COR-L47 (cell line): Measurements from ENCODE around the gene TMEM175.
"Not testable (repeated sequence)": the region's sequence is repeated elsewhere in the genome, so short reads cannot be mapped to it uniquely, and the experiment has no call there.

Experiments
- DNase-seq: peaks from one replicate; lab custom pipeline; 2025; lab: John Stamatoyannopoulos, UW

The TMEM175 gene

GRCh38 chr4:989722-990471, 57.6 kb downstream of the TMEM175 start:
- DNase-seq: no peak

GRCh38 chr4:990746-991367, 58.6 kb downstream of the TMEM175 start:
- no peak for DNase-seq

- no peak for DNase-seq
Measured at GRCh38 chr4:991451-992296, 59.4 kb downstream of the TMEM175 start.

GRCh38 chr4:992297-993110, 60.2 kb downstream of the TMEM175 start:
- DNase-seq: no peak

- no peak for DNase-seq
Measured at GRCh38 chr4:993111-994029, 61.1 kb downstream of the TMEM175 start, which contains the start of gene SLC26A1. Gene SLC26A1 (minus strand): TSS chr4:993404. CDS start chr4:991703, 1,701 bp downstream.

- DNase-seq: no peak
Measured at GRCh38 chr4:995311-996026, 63.2 kb downstream of the TMEM175 start.

- DNase-seq: no peak
Measured at GRCh38 chr4:996030-996996, 64.1 kb downstream of the TMEM175 start.

- no peak for DNase-seq
Measured at GRCh38 chr4:996997-997374, 64.7 kb downstream of the TMEM175 start.

GRCh38 chr4:997375-998071, 65.3 kb downstream of the TMEM175 start:
- no peak for DNase-seq

- no peak for DNase-seq
Measured at GRCh38 chr4:998096-998691, 65.9 kb downstream of the TMEM175 start.

GRCh38 chr4:999240-999863, 67.1 kb downstream of the TMEM175 start:
- DNase-seq: not testable (repeated sequence)

- no peak for DNase-seq
Measured at GRCh38 chr4:999882-1000425, 67.7 kb downstream of the TMEM175 start.

GRCh38 chr4:1000686-1001260, 68.5 kb downstream of the TMEM175 start:
- DNase-seq: no peak

GRCh38 chr4:1001561-1002130, 69.4 kb downstream of the TMEM175 start:
- DNase-seq: no peak

GRCh38 chr4:1002131-1002630, 69.9 kb downstream of the TMEM175 start:
- DNase-seq: no peak

GRCh38 chr4:1002631-1003251, 70.5 kb downstream of the TMEM175 start:
- no peak for DNase-seq
